Measurements from ENCODE around the gene ZNF497. TPM values are rescaled to one million over a fixed set of nuclear protein-coding genes. Genes with fewer than 3 reads are reported as not detected.
A peak's percentile ranks its signal among the peaks of the same experiment; 100 is the strongest.
"Not testable (repeated sequence)": the region's sequence is repeated elsewhere in the genome, so short reads cannot be mapped to it uniquely, and the experiment has no call there.

Gene ZNF497
- total RNA-seq, 1 donor from 2014 or later = 1.4 TPM

DNA sequence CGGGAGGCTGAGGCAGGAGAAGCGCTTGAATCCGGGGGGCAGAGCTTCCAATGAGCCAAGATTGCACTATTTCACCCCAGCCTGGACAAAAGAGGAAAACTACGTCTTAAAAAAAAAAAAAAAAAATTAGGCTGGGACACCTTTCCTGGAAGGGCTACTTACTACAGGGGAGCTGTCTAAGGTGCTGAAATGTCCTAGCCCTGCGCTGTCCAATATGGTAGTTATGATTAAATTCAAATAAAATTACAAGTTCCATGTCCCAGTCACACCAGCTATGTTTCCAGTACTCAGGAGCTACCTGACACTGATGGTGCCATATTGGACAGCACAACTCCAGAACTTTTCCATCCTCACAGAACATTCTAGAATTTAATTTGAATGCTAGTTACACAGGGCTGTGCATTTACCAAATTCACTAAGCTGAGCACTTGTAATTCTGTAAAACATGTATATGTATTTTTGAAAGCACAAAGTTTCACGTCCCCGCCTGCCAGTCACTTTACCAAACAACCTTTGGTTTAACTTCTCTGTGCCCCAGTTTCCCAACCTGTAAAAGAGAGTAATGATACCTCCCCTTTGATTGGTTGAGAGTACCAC lies 45.0 kb downstream of the ZNF497 start:
- Histone ChIP-seq H3K27me3 (no peaks in the 10 kb centered on the region), H3K36me3 (peaks cover 32% of the 10 kb centered on the region), H3K4me3 (no peak overlapping the region), H3K4me1 (no peaks in the 10 kb centered on the region), H3K9me3 (no peaks in the 10 kb centered on the region), H3K27ac (no peak overlapping the region)
- TF ChIP-seq, protein P1, sequence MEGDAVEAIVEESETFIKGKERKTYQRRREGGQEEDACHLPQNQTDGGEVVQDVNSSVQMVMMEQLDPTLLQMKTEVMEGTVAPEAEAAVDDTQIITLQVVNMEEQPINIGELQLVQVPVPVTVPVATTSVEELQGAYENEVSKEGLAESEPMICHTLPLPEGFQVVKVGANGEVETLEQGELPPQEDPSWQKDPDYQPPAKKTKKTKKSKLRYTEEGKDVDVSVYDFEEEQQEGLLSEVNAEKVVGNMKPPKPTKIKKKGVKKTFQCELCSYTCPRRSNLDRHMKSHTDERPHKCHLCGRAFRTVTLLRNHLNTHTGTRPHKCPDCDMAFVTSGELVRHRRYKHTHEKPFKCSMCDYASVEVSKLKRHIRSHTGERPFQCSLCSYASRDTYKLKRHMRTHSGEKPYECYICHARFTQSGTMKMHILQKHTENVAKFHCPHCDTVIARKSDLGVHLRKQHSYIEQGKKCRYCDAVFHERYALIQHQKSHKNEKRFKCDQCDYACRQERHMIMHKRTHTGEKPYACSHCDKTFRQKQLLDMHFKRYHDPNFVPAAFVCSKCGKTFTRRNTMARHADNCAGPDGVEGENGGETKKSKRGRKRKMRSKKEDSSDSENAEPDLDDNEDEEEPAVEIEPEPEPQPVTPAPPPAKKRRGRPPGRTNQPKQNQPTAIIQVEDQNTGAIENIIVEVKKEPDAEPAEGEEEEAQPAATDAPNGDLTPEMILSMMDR (IDR thresholded peaks at IDR 0.05) = no peak
- ATAC-seq (no peak), DNase-seq (no peak)
- intact Hi-C loops (cut with DNase I) = no loop called here

GRCh38 chr19:58315580-58315979 lies 47.0 kb downstream of the ZNF497 start:
- H3K27me3 ChIP-seq = no peaks in the 10 kb centered on the region
- H3K4me1 ChIP-seq = no peaks in the 10 kb centered on the region
- TF ChIP-seq, protein P1 (IDR thresholded peaks at IDR 0.05) = no peak
- DNase-seq (no peak), ATAC-seq (no peak)
- H3K9me3 ChIP-seq = no peaks in the 10 kb centered on the region
- H3K27ac ChIP-seq = no peak overlapping the region
- H3K36me3 ChIP-seq = peaks cover 41% of the 10 kb centered on the region
- intact Hi-C loops (cut with DNase I) = no loop called here
- no peak overlapping the region for H3K4me3 ChIP-seq

DNA sequence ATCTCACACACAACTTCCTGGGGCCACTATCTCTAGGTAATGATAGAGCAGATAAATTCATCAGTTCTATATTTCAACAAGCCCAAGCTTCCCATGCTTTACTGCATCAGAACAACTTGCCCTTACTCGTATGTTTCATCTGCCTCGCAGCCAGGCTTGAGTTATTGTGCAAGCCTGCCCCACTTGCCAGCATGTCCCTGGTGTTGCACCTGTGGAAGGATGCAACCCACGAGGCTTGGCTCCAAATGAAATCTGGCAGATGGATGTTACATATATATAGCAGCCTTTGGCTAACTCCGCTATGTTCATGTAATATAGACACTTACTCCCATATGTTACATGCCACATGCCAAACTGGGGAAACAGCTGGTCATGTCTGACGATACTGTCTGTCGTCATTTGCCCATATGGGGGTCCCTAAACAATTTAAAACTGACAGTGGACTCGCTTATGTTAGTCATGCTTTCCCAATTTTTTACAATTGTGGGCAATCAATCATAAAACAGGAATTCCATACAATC lies 51.1 kb downstream of the ZNF497 start:
- intact Hi-C loops (cut with DNase I) = no loop called here
- Histone ChIP-seq H3K4me1 (peaks cover 8% of the 10 kb centered on the region), H3K36me3 (peaks cover 68% of the 10 kb centered on the region), H3K9me3 (no peaks in the 10 kb centered on the region), H3K4me3 (no peak overlapping the region), H3K27me3 (no peaks in the 10 kb centered on the region), H3K27ac (no peak overlapping the region)
- no peak for ATAC-seq
- DNase-seq = no peak
- TF ChIP-seq, protein P1 (IDR thresholded peaks at IDR 0.05) = no peak

DNA sequence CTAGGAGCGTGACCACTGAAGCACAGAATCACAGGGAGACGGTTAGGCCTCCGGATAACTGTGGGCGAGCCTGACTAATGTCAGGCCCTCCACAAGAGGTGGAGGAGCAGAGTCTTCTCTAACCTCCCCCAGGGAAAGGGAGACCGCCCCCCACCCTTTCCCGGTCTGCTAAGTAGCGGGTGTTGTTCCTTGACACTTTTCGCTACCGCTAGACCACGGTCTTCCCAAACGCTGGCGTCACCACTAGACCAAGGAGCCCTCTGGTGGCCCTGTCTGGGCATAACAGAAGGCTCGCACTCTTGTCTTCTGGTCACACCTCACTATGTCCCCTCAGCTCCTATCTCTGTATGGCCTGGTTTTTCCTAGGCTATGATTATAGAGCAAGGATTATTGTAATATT lies 51.9 kb downstream of the ZNF497 start:
- intact Hi-C loops (cut with DNase I); ATAC-seq; DNase-seq; H3K27ac ChIP-seq; H3K9me3 ChIP-seq; H3K27me3 ChIP-seq; H3K4me3 ChIP-seq: not testable (repeated sequence)
- Histone ChIP-seq H3K4me1 (peaks cover 15% of the 10 kb centered on the region), H3K36me3 (peaks cover 66% of the 10 kb centered on the region)
- TF ChIP-seq, protein P1 (IDR thresholded peaks at IDR 0.05) = peak; percentile 49

DNA sequence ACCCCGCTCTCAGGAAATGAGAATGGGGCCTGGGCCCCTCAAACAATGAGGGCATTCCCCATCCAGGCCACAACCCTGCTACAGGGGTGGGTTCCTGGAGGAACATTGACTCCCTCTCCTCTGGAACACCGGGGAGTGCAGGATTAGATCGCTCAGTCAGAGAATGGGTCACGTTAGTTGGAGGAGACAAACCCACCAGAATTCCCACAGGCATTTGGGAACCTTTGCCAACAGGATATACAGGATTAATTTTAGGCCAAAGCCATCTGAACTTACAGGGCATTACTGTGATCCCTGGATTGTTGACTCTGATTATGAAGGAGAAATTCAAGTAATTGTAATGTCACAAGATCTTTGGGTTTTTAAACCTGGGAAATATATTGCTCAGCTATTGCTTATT lies 54.8 kb downstream of the ZNF497 start:
- TF ChIP-seq, protein P1 (IDR thresholded peaks at IDR 0.05) = no peak
- ATAC-seq (no peak), DNase-seq (no peak)
- Histone ChIP-seq H3K4me1 (peaks cover 20% of the 10 kb centered on the region), H3K36me3 (peaks cover 38% of the 10 kb centered on the region), H3K27me3 (no peaks in the 10 kb centered on the region), H3K27ac (no peak overlapping the region), H3K4me3 (no peak overlapping the region), H3K9me3 (no peaks in the 10 kb centered on the region)
- intact Hi-C loops (cut with DNase I) = no loop called here

Data from upper lobe of right lung (tissue), 1 donor.